GM12864 (cell line): Measurements from ENCODE around the gene LRRC8C.

Experiments
- DNase-seq: peaks from one replicate; pipeline ENCODE4 v3.0.0-alpha.2; 2011; ENCODE audit warnings: low read depth
- H3K4me3 ChIP-seq: 2 replicates; pipeline ENCODE4 v1.5.1; 2011; ENCODE audit warnings: mild to moderate bottlenecking, low read depth, low read length, control low read depth
- CTCF ChIP-seq: IDR thresholded peaks from 2 replicates; pipeline ENCODE4 v1.5.1; 2011; ENCODE audit warnings: low read depth, mild to moderate bottlenecking, moderate library complexity, low read length, control low read depth, inconsistent platforms; ENCODE audit errors: missing control alignments

The LRRC8C gene

GRCh38 chr1:89665941-89666340 is 33.0 kb downstream of the LRRC8C start:
- H3K4me3 ChIP-seq: no peak overlapping the region
- no peak for DNase-seq
- no peak for TF ChIP-seq CTCF

- H3K4me3 ChIP-seq: no peak overlapping the region
- no peak for DNase-seq
- no peak for TF ChIP-seq CTCF
Measured at GRCh38 chr1:89666640-89667039, 33.7 kb downstream of the LRRC8C start.

GRCh38 chr1:89667691-89668090 is 34.8 kb downstream of the LRRC8C start:
- DNase-seq: no peak
- no peak overlapping the region for H3K4me3 ChIP-seq
- TF ChIP-seq CTCF: no peak

- no peak for DNase-seq
- no peak for TF ChIP-seq CTCF
- H3K4me3 ChIP-seq: no peak overlapping the region
Measured at GRCh38 chr1:89668961-89669360, 36.0 kb downstream of the LRRC8C start.

GRCh38 chr1:89669441-89669840 is 36.5 kb downstream of the LRRC8C start:
- H3K4me3 ChIP-seq: no peak overlapping the region; the same call in 1 of the 2 replicates
- no peak for DNase-seq
- no peak for TF ChIP-seq CTCF

- no peak overlapping the region; the same call in 1 of the 2 replicates for H3K4me3 ChIP-seq
- TF ChIP-seq CTCF: no peak
- peak; percentile 95 for DNase-seq
Measured at GRCh38 chr1:89670163-89670562, 37.2 kb downstream of the LRRC8C start.

- DNase-seq: no peak
- TF ChIP-seq CTCF: no peak
- H3K4me3 ChIP-seq: no peak overlapping the region; the same call in 1 of the 2 replicates
Measured at GRCh38 chr1:89670711-89671110, 37.8 kb downstream of the LRRC8C start.
